ENCODE measurements around the gene MEGF6. TPM values are rescaled to one million over a fixed set of nuclear protein-coding genes. Genes with fewer than 3 reads are reported as not detected.

Gene MEGF6
- total RNA-seq, 2 experiments from 2014 or later = 2.0 to 2.5 TPM

DNA sequence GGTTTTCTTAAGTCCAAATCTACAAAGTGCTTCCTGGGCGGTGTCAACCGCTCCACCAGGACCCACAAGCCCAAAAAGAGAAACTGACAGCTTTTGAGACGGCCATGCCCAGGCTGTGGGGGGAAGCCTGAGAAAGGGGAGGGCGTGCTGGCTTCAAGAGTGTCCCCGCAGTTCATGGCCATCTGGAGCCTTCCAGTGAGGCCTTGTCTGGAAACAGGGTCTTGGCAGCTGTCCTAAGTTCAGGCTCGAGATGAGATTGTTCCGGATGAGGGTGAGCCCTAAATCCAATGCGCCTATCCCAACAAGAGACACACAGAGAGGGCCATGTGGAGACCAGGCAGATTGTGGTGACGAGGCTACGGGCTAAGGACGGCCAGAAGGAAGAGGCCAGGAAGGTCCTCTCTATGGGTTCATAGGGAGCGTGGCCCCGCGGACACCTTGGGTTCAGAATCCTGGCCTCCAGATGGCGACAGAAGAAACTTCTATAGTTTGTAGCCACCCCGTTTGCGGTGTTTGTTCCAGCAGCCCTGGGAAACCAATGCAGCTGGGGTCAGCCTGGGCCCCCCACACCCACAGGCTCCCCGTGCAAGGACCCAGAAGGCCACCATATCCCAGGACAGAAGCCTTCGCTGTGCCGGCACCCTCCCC, 86.6 kb downstream of the MEGF6 start:
- CTCF ChIA-PET = no interaction called here
- no peaks in the 10 kb centered on the region for H3K9me3 Mint-ChIP-seq
- TF ChIP-seq CTCF (IDR thresholded peaks at IDR 0.05) = no peak
- H3K4me3 Mint-ChIP-seq = no peak overlapping the region
- no peak overlapping the region for H3K27ac Mint-ChIP-seq
- intact Hi-C loops (cut with micrococcal nuclease) = no loop called here
- ATAC-seq = no peak
- H3K36me3 Mint-ChIP-seq (ENCODE audit: low read depth) = no peaks in the 10 kb centered on the region
- no peak for DNase-seq
- no peaks in the 10 kb centered on the region for H3K27me3 Mint-ChIP-seq
- POLR2A ChIA-PET = no interaction called here
- H3K4me1 Mint-ChIP-seq (ENCODE audit: low read depth) = peaks cover 2% of the 10 kb centered on the region

GRCh38 chr1:3523980-3524379, 87.3 kb downstream of the MEGF6 start:
- H3K4me3 Mint-ChIP-seq = no peak overlapping the region
- ChIA-PET POLR2A (no interaction called here), CTCF (no interaction called here)
- intact Hi-C loops (cut with micrococcal nuclease) = no loop called here
- H3K4me1 Mint-ChIP-seq (ENCODE audit: low read depth) = no peaks in the 10 kb centered on the region
- TF ChIP-seq CTCF (IDR thresholded peaks at IDR 0.05) = no peak
- no peak overlapping the region for H3K27ac Mint-ChIP-seq
- ATAC-seq (no peak), DNase-seq (no peak)
- H3K9me3 Mint-ChIP-seq = no peaks in the 10 kb centered on the region
- H3K36me3 Mint-ChIP-seq (ENCODE audit: low read depth) = no peaks in the 10 kb centered on the region
- H3K27me3 Mint-ChIP-seq = no peaks in the 10 kb centered on the region

GRCh38 chr1:3522564-3523265, 88.6 kb downstream of the MEGF6 start:
- ATAC-seq (no peak), DNase-seq (no peak)
- no peaks in the 10 kb centered on the region for H3K4me1 Mint-ChIP-seq (ENCODE audit: low read depth)
- no peak overlapping the region for H3K27ac Mint-ChIP-seq
- ChIA-PET POLR2A (no interaction called here), CTCF (no interaction called here)
- no peaks in the 10 kb centered on the region for H3K9me3 Mint-ChIP-seq
- H3K4me3 Mint-ChIP-seq = no peak overlapping the region
- H3K36me3 Mint-ChIP-seq (ENCODE audit: low read depth) = no peaks in the 10 kb centered on the region
- intact Hi-C loops (cut with micrococcal nuclease) = no loop called here
- TF ChIP-seq CTCF (IDR thresholded peaks at IDR 0.05) = no peak
- no peaks in the 10 kb centered on the region for H3K27me3 Mint-ChIP-seq

DNA sequence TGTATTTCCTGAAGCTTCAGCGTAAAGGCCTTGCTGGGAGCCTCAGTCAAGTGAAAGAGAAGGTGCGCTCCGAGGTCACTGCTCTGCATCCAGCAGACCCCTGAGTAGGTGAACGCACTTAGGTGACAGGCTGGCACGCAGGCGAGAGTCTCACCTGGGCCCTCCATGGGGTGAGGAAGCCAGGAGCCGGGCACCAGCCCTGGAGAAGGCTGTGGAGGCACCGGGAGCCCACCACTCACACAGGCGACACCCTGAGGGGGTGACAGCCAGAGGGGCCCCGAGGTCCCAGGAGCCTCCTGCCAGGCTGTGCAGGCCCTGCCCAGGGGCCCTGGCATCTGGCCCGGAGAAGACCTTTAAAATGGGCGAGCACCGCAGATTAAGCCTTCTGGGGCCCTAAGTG, 89.2 kb downstream of the MEGF6 start:
- intact Hi-C loops (cut with micrococcal nuclease) = no loop called here
- DNase-seq = no peak
- no peak for TF ChIP-seq CTCF (IDR thresholded peaks at IDR 0.05)
- Mint-ChIP-seq H3K27ac (no peak overlapping the region), H3K36me3 (ENCODE audit: low read depth) (no peaks in the 10 kb centered on the region), H3K9me3 (no peaks in the 10 kb centered on the region), H3K4me1 (ENCODE audit: low read depth) (no peaks in the 10 kb centered on the region), H3K4me3 (no peak overlapping the region), H3K27me3 (no peaks in the 10 kb centered on the region)
- ChIA-PET POLR2A (no interaction called here), CTCF (interaction anchor here (1.2 kb wide), 1 partner anchor 31 kb away, joined by 3 read pairs; no protein-coding TSS in a partner anchor)
- ATAC-seq = no peak

GRCh38 chr1:3521426-3521825, 89.9 kb downstream of the MEGF6 start:
- no peak for TF ChIP-seq CTCF (IDR thresholded peaks at IDR 0.05)
- intact Hi-C loops (cut with micrococcal nuclease) = no loop called here

More at GRCh38 chr1:3521426-3521825, 89.9 kb downstream of the MEGF6 start:
- no peak overlapping the region for H3K4me3 Mint-ChIP-seq
- H3K27me3 Mint-ChIP-seq = no peaks in the 10 kb centered on the region
- DNase-seq (no peak), ATAC-seq (no peak)
- H3K9me3 Mint-ChIP-seq = no peaks in the 10 kb centered on the region
- H3K27ac Mint-ChIP-seq = no peak overlapping the region
- CTCF ChIA-PET = interaction anchor here (1.2 kb wide), 1 partner anchor 30 kb away, joined by 3 read pairs; no protein-coding TSS in a partner anchor
- H3K4me1 Mint-ChIP-seq (ENCODE audit: low read depth) = no peaks in the 10 kb centered on the region
- POLR2A ChIA-PET = no interaction called here
- H3K36me3 Mint-ChIP-seq (ENCODE audit: low read depth) = no peaks in the 10 kb centered on the region

All from activated CD8-positive, alpha-beta T cell treated with anti-CD3 and anti-CD28 coated beads for 36 hours (primary cell).